ENCODE measurements around the gene MTA1. TPM values are rescaled to one million over a fixed set of nuclear protein-coding genes. Genes with fewer than 3 reads are reported as not detected.

MTA1 gene
- total RNA-seq, 2 experiments from 2014 or later, result 103 to 217 TPM

GRCh38 chr14:105482486-105483110, 63.0 kb downstream of the MTA1 start:
- TF ChIP-seq CTCF (conservative IDR thresholded peaks at IDR 0.05; ENCODE audit: low read length), result no peak
- no peak for TF ChIP-seq EZH2phosphoT487 (IDR thresholded peaks at IDR 0.05; ENCODE audit: borderline replicate concordance, low read depth, low read length)
- Histone ChIP-seq H3K4me2 (ENCODE audit: low read length) (no peak overlapping the region), H3K27ac (ENCODE audit: low read depth, low read length, poor library complexity, severe bottlenecking) (no peak overlapping the region), H3K9me3 (ENCODE audit: low read length) (no peaks in the 10 kb centered on the region), H3K4me1 (ENCODE audit: insufficient read depth, low read length, poor library complexity, severe bottlenecking) (peaks cover 28% of the 10 kb centered on the region), H3K9me2 (ENCODE audit: insufficient read depth, low read length) (no peaks in the 10 kb centered on the region), H3K4me3 (ENCODE audit: low read depth, low read length, poor library complexity, severe bottlenecking) (no peak overlapping the region), H3K36me3 (ENCODE audit: insufficient read depth, low read length) (no peaks in the 10 kb centered on the region), H2AFZ (ENCODE audit: low read length) (no peak overlapping the region), H3K79me2 (ENCODE audit: insufficient read depth, low read depth, low read length) (no peaks in the 10 kb centered on the region), H4K20me1 (ENCODE audit: insufficient read depth, low read length) (no peaks in the 10 kb centered on the region)
- POLR2A ChIA-PET, result interaction anchor here (1.2 kb wide), 1 partner anchor 50 kb away, joined by 3 read pairs; no protein-coding TSS in a partner anchor
- no peak for DNase-seq (ENCODE audit: low spot score)
- intact Hi-C loops (cut with micrococcal nuclease; ENCODE audit: unreplicated experiment), result no loop called here
- BruUV-seq (replicated peaks), result no TSS peak
- CTCF ChIA-PET (ENCODE audit: unreplicated experiment), result no interaction called here

DNA sequence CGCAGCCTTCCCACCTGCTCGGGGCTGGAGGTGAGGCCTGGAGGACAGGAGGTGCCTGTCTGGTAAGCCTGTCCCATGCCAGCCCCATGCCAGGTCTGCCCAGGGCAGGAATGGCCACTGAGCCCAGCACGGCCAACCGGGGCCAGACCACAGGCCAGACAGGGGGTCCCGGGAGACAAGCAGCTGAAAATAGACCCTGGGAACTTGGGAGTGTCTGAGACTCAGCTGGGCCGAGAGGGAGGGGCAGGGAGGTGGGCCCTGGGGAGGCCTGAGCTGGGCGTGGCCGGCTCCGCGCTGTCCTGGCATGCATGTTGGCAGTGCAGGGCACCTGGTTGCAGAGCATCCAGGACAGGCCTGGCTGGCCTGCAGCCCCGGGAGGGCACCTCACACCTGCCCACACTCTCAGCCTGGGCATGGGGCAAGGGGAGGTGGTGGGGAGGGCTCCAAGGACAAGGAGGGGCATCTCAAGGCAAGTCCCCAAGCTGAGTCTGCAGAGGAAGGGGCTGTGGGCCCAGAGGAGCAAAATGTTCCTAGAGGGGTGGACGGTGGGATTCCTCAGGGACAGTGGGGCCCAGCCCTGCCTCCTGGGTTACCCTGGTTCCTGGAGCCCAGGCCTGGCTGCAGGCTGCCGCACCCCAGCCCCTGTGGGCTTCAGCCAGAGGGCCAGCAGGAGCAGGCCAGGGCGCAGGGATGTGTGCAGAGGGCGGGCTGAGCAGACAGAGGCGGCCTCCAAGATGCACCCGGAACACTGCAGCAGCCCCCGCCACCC, 63.9 kb downstream of the MTA1 start:
- BruUV-seq (replicated peaks), result no TSS peak
- H3K4me1 ChIP-seq (ENCODE audit: insufficient read depth, low read length, poor library complexity, severe bottlenecking), result peaks cover 34% of the 10 kb centered on the region
- TF ChIP-seq EZH2phosphoT487 (IDR thresholded peaks at IDR 0.05; ENCODE audit: borderline replicate concordance, low read depth, low read length) (no peak), CTCF (conservative IDR thresholded peaks at IDR 0.05; ENCODE audit: low read length) (no peak)
- no peak overlapping the region for H3K27ac ChIP-seq (ENCODE audit: low read depth, low read length, poor library complexity, severe bottlenecking)
- DNase-seq (ENCODE audit: low spot score), result no peak
- no peaks in the 10 kb centered on the region for H3K9me3 ChIP-seq (ENCODE audit: low read length)
- H3K4me2 ChIP-seq (ENCODE audit: low read length), result no peak overlapping the region
- intact Hi-C loops (cut with micrococcal nuclease; ENCODE audit: unreplicated experiment), result no loop called here
- no peak overlapping the region for H3K4me3 ChIP-seq (ENCODE audit: low read depth, low read length, poor library complexity, severe bottlenecking)
- no peaks in the 10 kb centered on the region for H4K20me1 ChIP-seq (ENCODE audit: insufficient read depth, low read length)
- no peaks in the 10 kb centered on the region for H3K9me2 ChIP-seq (ENCODE audit: insufficient read depth, low read length)
- H3K36me3 ChIP-seq (ENCODE audit: insufficient read depth, low read length), result no peaks in the 10 kb centered on the region
- no peak overlapping the region for H2AFZ ChIP-seq (ENCODE audit: low read length)
- CTCF ChIA-PET (ENCODE audit: unreplicated experiment), result no interaction called here
- no peaks in the 10 kb centered on the region for H3K79me2 ChIP-seq (ENCODE audit: insufficient read depth, low read depth, low read length)
- POLR2A ChIA-PET, result interaction anchor here (1.2 kb wide), 1 partner anchor 49 kb away, joined by 3 read pairs; no protein-coding TSS in a partner anchor

Data from OCI-LY7 (cell line).